Skeletal muscle satellite cell (primary cell): ENCODE data around the gene RCSD1.
A peak's percentile ranks its signal among the peaks of the same experiment; 100 is the strongest.

ENCODE experiments used
- H3K27me3 ChIP-seq: 2 replicates; pipeline ENCODE4 v1.7.0; 2013; ENCODE audit warnings: low read length; ENCODE audit not compliant: control insufficient read depth, insufficient read depth
- H3K36me3 ChIP-seq: 2 replicates; pipeline ENCODE4 v1.7.0; 2013; ENCODE audit warnings: mild to moderate bottlenecking, control low read depth, low read length; ENCODE audit not compliant: insufficient read depth
- H3K4me1 ChIP-seq: 2 replicates; pipeline ENCODE4 v1.7.0; 2013; ENCODE audit warnings: low read length; ENCODE audit not compliant: control insufficient read depth, insufficient read depth
- H3K4me2 ChIP-seq: 2 replicates; pipeline ENCODE4 v1.7.0; 2013; ENCODE audit warnings: mild to moderate bottlenecking, low read length
- H3K4me3 ChIP-seq: 2 replicates; pipeline ENCODE4 v1.7.0; 2013; ENCODE audit warnings: low read length
- H3K9ac ChIP-seq: 2 replicates; pipeline ENCODE4 v1.7.0; 2013; ENCODE audit warnings: mild to moderate bottlenecking, low read depth, low read length, moderate library complexity
- H3K9me3 ChIP-seq: replicated peaks from 2 replicates; pipeline ENCODE4 v1.7.0; 2013; ENCODE audit warnings: mild to moderate bottlenecking, control low read depth, low read length

RCSD1 gene

GRCh38 chr1:167618789-167619188 lies 11.2 kb upstream of the RCSD1 start:
- no peak overlapping the region for H3K4me2 ChIP-seq
- no peaks in the 10 kb centered on the region for H3K36me3 ChIP-seq
- H3K4me1 ChIP-seq, result peaks cover 18% of the 10 kb centered on the region
- H3K27me3 ChIP-seq, result no peaks in the 10 kb centered on the region
- H3K9ac ChIP-seq, result no peak overlapping the region
- no peak overlapping the region for H3K4me3 ChIP-seq
- peaks cover 3% of the 10 kb centered on the region for H3K9me3 ChIP-seq

GRCh38 chr1:167620002-167620401 lies 10.0 kb upstream of the RCSD1 start:
- no peaks in the 10 kb centered on the region for H3K9me3 ChIP-seq
- H3K36me3 ChIP-seq, result no peaks in the 10 kb centered on the region
- no peak overlapping the region for H3K4me3 ChIP-seq
- no peaks in the 10 kb centered on the region for H3K27me3 ChIP-seq
- no peak overlapping the region for H3K9ac ChIP-seq
- no peak overlapping the region for H3K4me2 ChIP-seq
- peaks cover 18% of the 10 kb centered on the region for H3K4me1 ChIP-seq

DNA sequence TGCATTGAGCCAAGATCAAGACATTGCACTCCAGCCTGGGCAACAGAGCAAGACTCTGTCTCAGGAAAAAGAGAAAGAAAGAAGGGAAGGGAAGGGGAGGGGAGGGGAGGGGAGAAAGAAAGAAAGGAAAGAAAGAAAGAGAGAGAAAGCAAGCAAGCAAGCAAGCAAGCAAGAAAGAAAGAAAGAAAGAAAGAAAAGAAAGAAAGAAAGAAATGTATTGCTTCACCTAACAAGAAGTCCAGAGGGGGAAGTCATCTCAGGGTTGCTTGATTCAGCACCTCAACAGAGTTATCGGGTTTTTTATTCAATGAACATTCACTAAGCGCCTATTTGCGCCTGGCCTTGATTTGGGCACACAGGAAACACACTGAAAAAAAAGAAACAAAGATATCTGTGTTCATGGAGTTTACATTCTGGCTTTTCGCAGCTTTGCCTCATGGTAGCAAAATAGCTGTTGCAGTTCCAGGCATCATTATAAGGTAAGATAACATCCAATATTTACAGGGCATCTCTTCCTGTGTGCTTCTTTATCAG lies 8.2 kb upstream of the RCSD1 start:
- Histone ChIP-seq H3K9ac (no peak overlapping the region), H3K4me1 (peaks cover 14% of the 10 kb centered on the region), H3K4me3 (no peak overlapping the region), H3K9me3 (no peaks in the 10 kb centered on the region), H3K27me3 (no peaks in the 10 kb centered on the region), H3K4me2 (no peak overlapping the region), H3K36me3 (no peaks in the 10 kb centered on the region)

- no peaks in the 10 kb centered on the region for H3K36me3 ChIP-seq
- no peak overlapping the region for H3K4me2 ChIP-seq
- no peak overlapping the region for H3K9ac ChIP-seq
- peaks cover 5% of the 10 kb centered on the region for H3K4me1 ChIP-seq
- H3K9me3 ChIP-seq, result no peaks in the 10 kb centered on the region
- no peaks in the 10 kb centered on the region for H3K27me3 ChIP-seq
- H3K4me3 ChIP-seq, result no peak overlapping the region
Observed at GRCh38 chr1:167623951-167624350, 6.1 kb upstream of the RCSD1 start.

- Histone ChIP-seq H3K4me2 (no peak overlapping the region), H3K27me3 (peaks cover 3% of the 10 kb centered on the region), H3K9me3 (no peaks in the 10 kb centered on the region), H3K9ac (no peak overlapping the region), H3K36me3 (no peaks in the 10 kb centered on the region), H3K4me3 (no peak overlapping the region), H3K4me1 (peaks cover 11% of the 10 kb centered on the region)
Observed at GRCh38 chr1:167625040-167625823, 4.8 kb upstream of the RCSD1 start.

- no peak overlapping the region for H3K4me2 ChIP-seq
- peaks cover 14% of the 10 kb centered on the region for H3K4me1 ChIP-seq
- H3K9ac ChIP-seq, result no peak overlapping the region
- no peaks in the 10 kb centered on the region for H3K9me3 ChIP-seq
- H3K4me3 ChIP-seq, result no peak overlapping the region
- no peaks in the 10 kb centered on the region for H3K36me3 ChIP-seq
- H3K27me3 ChIP-seq, result peaks cover 10% of the 10 kb centered on the region
Observed at GRCh38 chr1:167627615-167627864, 2.5 kb upstream of the RCSD1 start.

- Histone ChIP-seq H3K9me3 (no peaks in the 10 kb centered on the region), H3K9ac (no peak overlapping the region), H3K4me1 (peaks cover 14% of the 10 kb centered on the region), H3K36me3 (no peaks in the 10 kb centered on the region), H3K4me3 (no peak overlapping the region), H3K27me3 (peaks cover 10% of the 10 kb centered on the region), H3K4me2 (no peak overlapping the region)
Observed at GRCh38 chr1:167627865-167628641, 2.0 kb upstream of the RCSD1 start.

DNA sequence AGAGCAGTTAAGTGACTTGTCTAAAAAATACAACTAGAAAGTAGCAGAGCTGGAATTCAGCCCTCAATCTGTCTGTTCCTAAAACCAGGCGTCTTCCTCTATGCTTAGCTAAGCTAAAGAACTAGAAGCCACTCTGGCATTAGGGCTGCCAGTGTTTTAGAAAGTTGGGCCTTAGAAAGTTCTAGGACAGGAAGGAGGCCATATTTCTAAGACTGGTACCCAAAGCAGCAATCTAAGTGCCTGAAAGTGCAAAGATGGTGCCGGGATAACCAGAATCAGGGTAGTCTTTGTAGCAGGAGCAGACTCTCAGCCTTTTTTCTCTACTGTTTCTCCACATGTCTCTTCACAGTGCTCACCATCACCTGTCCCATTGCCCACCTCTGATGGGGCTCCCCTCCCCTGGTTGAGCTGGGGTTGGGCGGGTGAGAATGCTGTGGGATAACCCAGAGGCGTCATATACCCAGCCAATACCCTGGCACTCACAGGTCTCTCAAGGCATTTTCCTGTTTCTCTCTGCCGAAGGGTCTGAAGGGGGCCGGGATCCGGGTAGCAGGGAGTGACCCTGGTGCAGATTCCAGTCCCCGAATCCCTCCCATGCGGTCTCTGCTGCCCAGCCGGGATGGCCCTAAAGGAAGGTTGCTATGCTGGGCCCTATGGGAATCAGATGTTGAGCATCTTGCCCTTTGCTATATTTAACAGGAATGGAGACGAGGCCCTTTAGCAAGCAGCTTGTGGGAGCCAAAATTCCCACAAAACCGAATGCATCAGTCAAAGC lies 1.1 kb upstream of the RCSD1 start:
- Histone ChIP-seq H3K4me2 (no peak overlapping the region), H3K4me3 (no peak overlapping the region), H3K36me3 (no peaks in the 10 kb centered on the region), H3K9me3 (no peaks in the 10 kb centered on the region), H3K4me1 (peaks cover 14% of the 10 kb centered on the region), H3K27me3 (peaks cover 18% of the 10 kb centered on the region), H3K9ac (no peak overlapping the region)

DNA sequence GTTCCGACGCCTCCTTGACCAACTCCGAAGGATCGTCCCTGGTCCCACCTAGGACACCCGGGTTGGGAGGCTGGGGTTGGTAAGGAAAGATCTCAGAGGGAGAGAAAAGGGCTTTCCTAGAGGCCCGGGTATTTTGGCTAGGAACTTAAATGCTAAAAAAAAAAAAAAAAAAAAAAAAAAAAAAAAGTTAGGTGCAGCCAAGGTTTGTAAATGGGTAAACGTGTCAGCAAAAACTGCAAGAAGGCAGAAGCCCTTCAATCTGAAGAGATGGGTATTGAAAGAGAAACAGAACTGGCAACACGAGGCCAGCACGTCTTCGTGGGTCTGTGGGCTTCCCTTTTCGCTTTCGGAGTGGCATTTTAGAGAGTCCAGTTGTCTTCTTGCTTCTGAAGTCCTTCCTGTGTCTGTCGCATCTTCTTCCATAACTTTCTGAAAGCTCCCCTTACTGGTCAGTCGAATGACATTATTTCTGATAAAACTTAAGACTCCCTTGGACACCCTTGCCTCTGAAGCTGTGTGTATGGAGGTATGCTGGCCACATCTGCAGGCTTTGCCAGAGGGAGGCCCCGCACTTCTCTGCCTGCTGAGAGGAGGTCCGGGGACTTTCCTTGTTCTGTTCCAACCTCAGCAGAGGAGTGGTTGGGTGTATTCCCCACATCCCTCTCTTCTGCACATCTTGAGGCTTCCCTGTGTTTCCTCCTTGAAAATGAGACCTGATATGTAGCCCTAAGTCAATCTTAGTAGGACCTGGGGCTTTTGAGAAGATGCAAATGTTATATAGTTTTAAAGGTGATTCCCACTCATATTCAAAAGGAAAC lies 745 bp downstream of the RCSD1 start:
- Histone ChIP-seq H3K9me3 (no peaks in the 10 kb centered on the region), H3K27me3 (peaks cover 26% of the 10 kb centered on the region), H3K9ac (peak overlapping the region; percentile 79), H3K36me3 (no peaks in the 10 kb centered on the region), H3K4me1 (peaks cover 19% of the 10 kb centered on the region), H3K4me3 (peak overlapping the region; percentile 76), H3K4me2 (peak overlapping the region; percentile 99)

DNA sequence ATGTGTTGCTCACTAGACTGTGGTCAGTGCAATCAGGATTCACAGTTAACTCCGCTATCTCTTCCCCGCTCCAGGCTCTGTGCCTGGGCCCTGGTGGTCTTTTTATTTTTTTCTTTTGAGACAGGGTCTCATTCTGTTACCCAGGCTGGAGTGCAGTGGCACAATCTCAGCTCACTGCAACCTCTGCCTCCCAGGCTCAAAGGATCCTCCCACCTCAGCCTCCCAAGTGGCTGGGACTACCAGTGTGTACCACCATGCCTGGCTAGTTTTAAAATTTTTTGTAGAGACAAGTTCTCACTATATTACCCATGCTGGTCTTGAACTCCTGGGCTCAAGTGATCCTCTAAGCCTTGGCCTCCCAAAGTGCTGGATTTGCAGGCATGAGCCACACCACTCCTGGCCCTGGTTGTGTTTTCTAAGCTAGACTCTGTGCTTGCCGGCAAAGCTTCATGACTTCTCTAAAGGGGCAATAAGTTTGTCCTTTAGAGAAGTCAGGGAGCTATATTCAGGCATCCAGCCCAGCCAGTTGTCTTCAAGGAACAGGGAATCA lies 1.4 kb downstream of the RCSD1 start:
- Histone ChIP-seq H3K9me3 (no peaks in the 10 kb centered on the region), H3K4me2 (no peak overlapping the region), H3K27me3 (peaks cover 30% of the 10 kb centered on the region), H3K4me3 (no peak overlapping the region), H3K9ac (no peak overlapping the region), H3K4me1 (peaks cover 21% of the 10 kb centered on the region), H3K36me3 (no peaks in the 10 kb centered on the region)
